HCT116 (cell line): ENCODE results near the gene TBXAS1. TPM values are rescaled to one million over a fixed set of nuclear protein-coding genes. Genes with fewer than 3 reads are reported as not detected.

Source experiments
- ATAC-seq: fragments of 200-7000 bp; cut with Tn5 transposase; 2 replicates; pipeline ENCODE4 v1.9.1; 2020; ENCODE audit warnings: mild to moderate bottlenecking, moderate library complexity
- BruUV-seq: library from RNA; stranded (reverse); fragments of 400-500 nt; replicated peaks from 2 replicates; lab custom pipeline; 2021; lab: Mats Ljungman, UMichigan
- CTCF ChIA-PET: fragments of 300-600 bp; sonication (Branson Sonifier 250); formaldehyde crosslinking; loops from one replicate; lab custom pipeline; 2021; ENCODE audit warnings: antibody characterized with exemption; lab: Charles Lee
- POLR2A ChIA-PET: fragments of 300-600, 350-600 bp; sonication (Branson Sonifier 250); formaldehyde crosslinking; loops from one replicate; lab custom pipeline; 2021; ENCODE audit warnings: antibody characterized with exemption; lab: Charles Lee
- RAD21 ChIA-PET, 2 experiments: fragments of 300-600 bp; sonication (Branson Sonifier 250); formaldehyde crosslinking; loops; one replicate each; lab custom pipeline; 2023; ENCODE audit warnings: low total read pairs in 2 of 2; ENCODE audit not compliant: uncharacterized antibody in 2 of 2, unreplicated experiment in 2 of 2, low non-redundant PET in 1 of 2; lab: Charles Lee
- DNase-seq: peaks from one replicate; pipeline ENCODE4 v3.0.0-alpha.2; 2010; ENCODE audit warnings: low read depth, low spot score
- H2AFZ ChIP-seq: fragments of 200-600 bp; shearing (Covaris generic), sonication (generic); 2 replicates; pipeline ENCODE4 v1.6.1; 2017; ENCODE audit warnings: low read depth, mixed run types, mixed read lengths, antibody characterized with exemption, low read length; ENCODE audit not compliant: poor library complexity, severe bottlenecking
- H3K27ac ChIP-seq: 2 replicates; pipeline ENCODE4 v1.5.1; 2012; ENCODE audit warnings: low read depth, low read length
- H3K27me3 ChIP-seq: fragments of 200-600 bp; sonication (generic); 2 replicates; pipeline ENCODE4 v1.6.1; 2016; ENCODE audit warnings: mixed run types, low read length, mixed read lengths; ENCODE audit not compliant: insufficient read depth
- H3K36me3 ChIP-seq, 2 experiments: fragments of 200-500 bp in 1 of 2; fragments of 200-600 bp in 1 of 2; sonication (Bioruptor generic) in 1 of 2; sonication (generic) in 1 of 2; 2 replicates each; pipeline versions ENCODE4 v1.5.1 to v1.6.1; 2014 to 2016; ENCODE audit warnings: low read length in 2 of 2, inconsistent platforms in 1 of 2, mixed read lengths in 1 of 2, mixed run types in 1 of 2; ENCODE audit not compliant: insufficient read depth in 2 of 2, control insufficient read depth in 1 of 2
- H3K4me1 ChIP-seq, 2 experiments: fragments of 200-600 bp in 1 of 2; sonication (generic) in 1 of 2; 2 replicates each; pipeline versions ENCODE4 v1.5.1 to v1.6.1; 2012 to 2017; ENCODE audit warnings: low read length in 2 of 2, inconsistent platforms in 1 of 2, mild to moderate bottlenecking in 1 of 2, mixed read lengths in 1 of 2, mixed run types in 1 of 2, moderate library complexity in 1 of 2; ENCODE audit not compliant: insufficient read depth in 2 of 2, control insufficient read depth in 1 of 2
- H3K4me2 ChIP-seq: fragments of 200-600 bp; sonication (generic); 2 replicates; pipeline ENCODE4 v1.6.1; 2017; ENCODE audit warnings: mixed run types, low read length, mixed read lengths
- H3K4me3 ChIP-seq, 2 experiments: fragments of 200-600 bp in 1 of 2; sonication (generic) in 1 of 2; replicated peaks in 1 of 2; 2 replicates each; pipeline ENCODE4 v1.5.1; 2011 to 2016; ENCODE audit warnings: low read length in 2 of 2, control low read depth in 1 of 2, low read depth in 1 of 2, mild to moderate bottlenecking in 1 of 2, mixed read lengths in 1 of 2, mixed run types in 1 of 2
- H3K79me2 ChIP-seq: fragments of 200-600 bp; sonication (generic); 2 replicates; pipeline ENCODE4 v1.6.1; 2017; ENCODE audit warnings: mild to moderate bottlenecking, mixed run types, low read length, moderate library complexity, mixed read lengths; ENCODE audit not compliant: insufficient read depth
- H3K9ac ChIP-seq: fragments of 200-600 bp; sonication (generic); 2 replicates; pipeline ENCODE4 v1.6.1; 2016; ENCODE audit warnings: low read length, mixed read lengths
- H3K9me2 ChIP-seq: fragments of 200-600 bp; sonication (generic), shearing (Covaris generic); 2 replicates; pipeline ENCODE4 v1.6.1; 2017; ENCODE audit warnings: mixed run types, mild to moderate bottlenecking, moderate library complexity; ENCODE audit not compliant: insufficient read depth
- H3K9me3 ChIP-seq, 2 experiments: fragments of 200-500 bp in 1 of 2; fragments of 200-600 bp in 1 of 2; sonication (Bioruptor generic) in 1 of 2; sonication (generic) in 1 of 2; 2 replicates each; pipeline ENCODE4 v1.6.1; 2014 to 2017; ENCODE audit warnings: low read length in 2 of 2, mixed read lengths in 2 of 2, inconsistent platforms in 1 of 2, low read depth in 1 of 2, mild to moderate bottlenecking in 1 of 2, mixed run types in 1 of 2, moderate library complexity in 1 of 2; ENCODE audit not compliant: control insufficient read depth in 1 of 2, insufficient read depth in 1 of 2
- H4K20me1 ChIP-seq: fragments of 200-600 bp; sonication (generic), shearing (Covaris generic); 2 replicates; pipeline ENCODE4 v1.6.1; 2017; ENCODE audit warnings: mixed run types, mild to moderate bottlenecking, moderate library complexity; ENCODE audit not compliant: insufficient read depth
- ATF3 ChIP-seq: IDR thresholded peaks from 2 replicates; pipeline ENCODE4 v1.6.1; 2012
- CBX3 ChIP-seq: IDR thresholded peaks from 2 replicates; pipeline ENCODE4 v1.6.1; 2012; ENCODE audit warnings: low read depth
- CEBPB ChIP-seq: IDR thresholded peaks from 2 replicates; pipeline ENCODE4 v1.6.1; 2012; ENCODE audit warnings: low read depth
- EGR1 ChIP-seq: IDR thresholded peaks from 2 replicates; pipeline ENCODE4 v1.6.1; 2012; ENCODE audit warnings: low read depth
- ELF1 ChIP-seq: IDR thresholded peaks from 2 replicates; pipeline ENCODE4 v1.6.1; 2012; ENCODE audit warnings: low read depth, borderline replicate concordance
- EZH2 ChIP-seq: fragments of 200-600 bp; sonication (generic); IDR thresholded peaks from 2 replicates; pipeline ENCODE4 v1.6.1; 2017; ENCODE audit warnings: antibody characterized with exemption, mixed run types
- EZH2phosphoT487 ChIP-seq: fragments of 200-600 bp; IDR thresholded peaks from 2 replicates; pipeline ENCODE4 v1.6.1; 2018; ENCODE audit warnings: antibody characterized with exemption, borderline replicate concordance
- JUND ChIP-seq: IDR thresholded peaks from 2 replicates; pipeline ENCODE4 v1.6.1; 2012
- POLR2A ChIP-seq: IDR thresholded peaks from 2 replicates; pipeline ENCODE4 v1.7.0; 2011; ENCODE audit warnings: borderline replicate concordance; ENCODE audit not compliant: insufficient read depth, insufficient read length; ENCODE audit errors: extremely low read depth
- POLR2AphosphoS5 ChIP-seq: IDR thresholded peaks from 2 replicates; pipeline ENCODE4 v1.6.1; 2011; ENCODE audit warnings: mild to moderate bottlenecking, low read depth, low read length, moderate library complexity
- RAD21 ChIP-seq: IDR thresholded peaks from 2 replicates; pipeline ENCODE4 v1.6.1; 2012; ENCODE audit warnings: low read depth, mild to moderate bottlenecking
- SP1 ChIP-seq: IDR thresholded peaks from 2 replicates; pipeline ENCODE4 v1.6.1; 2012; ENCODE audit warnings: low read depth
- SRF ChIP-seq: IDR thresholded peaks from 2 replicates; pipeline ENCODE4 v1.6.1; 2012; ENCODE audit warnings: low read depth
- TCF7L2 ChIP-seq: IDR thresholded peaks from 2 replicates; pipeline ENCODE4 v1.7.0; 2011; ENCODE audit warnings: borderline replicate concordance, inconsistent platforms; ENCODE audit not compliant: insufficient read depth, insufficient read length; ENCODE audit errors: extremely low read depth
- YY1 ChIP-seq: IDR thresholded peaks from 2 replicates; pipeline ENCODE4 v1.6.1; 2011; ENCODE audit warnings: low read length, low read depth, moderate library complexity, mild to moderate bottlenecking; ENCODE audit not compliant: insufficient replicate concordance; ENCODE audit errors: extremely low read depth
- ZFX ChIP-seq: fragments of 450-650 bp; IDR thresholded peaks from 2 replicates; pipeline ENCODE4 v1.6.1; 2017
- ZNF274 ChIP-seq: fragments of 200-500 bp; sonication (Bioruptor generic); IDR thresholded peaks from 2 replicates; pipeline ENCODE4 v1.6.1; 2014; ENCODE audit warnings: mild to moderate bottlenecking, low read depth, low read length, inconsistent platforms
- intact Hi-C: fragments of 100-400 bp; cut with micrococcal nuclease; formaldehyde crosslinking; loops from 2 replicates; pipeline ENCODE4 v1.10.0; 2022
- total RNA-seq: library from RNA; stranded (reverse); gene quantifications from one replicate; pipeline ENCODE4 v1.2.1, GENCODE V29; 2021; ENCODE audit not compliant: unreplicated experiment
- TF ChIP-seq, protein P1 (sequence below): IDR thresholded peaks from 2 replicates; pipeline ENCODE4 v1.6.1; 2011; ENCODE audit warnings: mild to moderate bottlenecking, low read length, moderate library complexity; ENCODE audit not compliant: insufficient replicate concordance; ENCODE audit errors: extremely low read depth
- TF ChIP-seq, protein P2 (sequence below): IDR thresholded peaks from 2 replicates; pipeline ENCODE4 v1.6.1; 2012
- TF ChIP-seq, protein P3 (sequence below): IDR thresholded peaks from 2 replicates; pipeline ENCODE4 v1.6.1; 2012; ENCODE audit warnings: low read depth

TBXAS1 gene
- total RNA-seq, 1 experiment from 2014 or later: 1.4 TPM

- TF ChIP-seq, protein P1, sequence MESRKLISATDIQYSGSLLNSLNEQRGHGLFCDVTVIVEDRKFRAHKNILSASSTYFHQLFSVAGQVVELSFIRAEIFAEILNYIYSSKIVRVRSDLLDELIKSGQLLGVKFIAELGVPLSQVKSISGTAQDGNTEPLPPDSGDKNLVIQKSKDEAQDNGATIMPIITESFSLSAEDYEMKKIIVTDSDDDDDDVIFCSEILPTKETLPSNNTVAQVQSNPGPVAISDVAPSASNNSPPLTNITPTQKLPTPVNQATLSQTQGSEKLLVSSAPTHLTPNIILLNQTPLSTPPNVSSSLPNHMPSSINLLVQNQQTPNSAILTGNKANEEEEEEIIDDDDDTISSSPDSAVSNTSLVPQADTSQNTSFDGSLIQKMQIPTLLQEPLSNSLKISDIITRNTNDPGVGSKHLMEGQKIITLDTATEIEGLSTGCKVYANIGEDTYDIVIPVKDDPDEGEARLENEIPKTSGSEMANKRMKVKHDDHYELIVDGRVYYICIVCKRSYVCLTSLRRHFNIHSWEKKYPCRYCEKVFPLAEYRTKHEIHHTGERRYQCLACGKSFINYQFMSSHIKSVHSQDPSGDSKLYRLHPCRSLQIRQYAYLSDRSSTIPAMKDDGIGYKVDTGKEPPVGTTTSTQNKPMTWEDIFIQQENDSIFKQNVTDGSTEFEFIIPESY: no peak
- TF ChIP-seq EZH2phosphoT487: no peak
These were observed 87.8 kb downstream of the TBXAS1 start (continued) for GRCh38 chr7:139916717-139917395.

GRCh38 chr7:139917851-139918250 lies 88.8 kb downstream of the TBXAS1 start:
- no peak overlapping the region for H2AFZ ChIP-seq
- POLR2A ChIA-PET: no interaction called here
- BruUV-seq: no TSS peak
- RAD21 ChIA-PET: no interaction called here
- DNase-seq: no peak
- H3K36me3 ChIP-seq: no peaks in the 10 kb centered on the region
- no peaks in the 10 kb centered on the region for H3K79me2 ChIP-seq
- no peak overlapping the region for H3K27ac ChIP-seq
- H3K9me2 ChIP-seq: no peaks in the 10 kb centered on the region
- H3K4me2 ChIP-seq: no peak overlapping the region
- H3K4me3 ChIP-seq: no peak overlapping the region
- peaks cover 19 to 35% of the 10 kb centered on the region in 2 experiments for H3K4me1 ChIP-seq
- H3K9me3 ChIP-seq: no peaks in the 10 kb centered on the region
- no peak overlapping the region for H3K9ac ChIP-seq
- CTCF ChIA-PET: no interaction called here
- TF ChIP-seq CBX3 (no peak), SRF (no peak), SP1 (no peak), ZFX (no peak), RAD21 (no peak), POLR2AphosphoS5 (no peak), EGR1 (no peak), POLR2A (no peak), EZH2phosphoT487 (no peak), JUND (no peak), ZNF274 (no peak), ELF1 (no peak), CEBPB (no peak), ATF3 (no peak), EZH2 (no peak), TCF7L2 (no peak), YY1 (no peak)
- TF ChIP-seq, protein P2, sequence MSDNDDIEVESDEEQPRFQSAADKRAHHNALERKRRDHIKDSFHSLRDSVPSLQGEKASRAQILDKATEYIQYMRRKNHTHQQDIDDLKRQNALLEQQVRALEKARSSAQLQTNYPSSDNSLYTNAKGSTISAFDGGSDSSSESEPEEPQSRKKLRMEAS: no peak
- TF ChIP-seq, protein P3, sequence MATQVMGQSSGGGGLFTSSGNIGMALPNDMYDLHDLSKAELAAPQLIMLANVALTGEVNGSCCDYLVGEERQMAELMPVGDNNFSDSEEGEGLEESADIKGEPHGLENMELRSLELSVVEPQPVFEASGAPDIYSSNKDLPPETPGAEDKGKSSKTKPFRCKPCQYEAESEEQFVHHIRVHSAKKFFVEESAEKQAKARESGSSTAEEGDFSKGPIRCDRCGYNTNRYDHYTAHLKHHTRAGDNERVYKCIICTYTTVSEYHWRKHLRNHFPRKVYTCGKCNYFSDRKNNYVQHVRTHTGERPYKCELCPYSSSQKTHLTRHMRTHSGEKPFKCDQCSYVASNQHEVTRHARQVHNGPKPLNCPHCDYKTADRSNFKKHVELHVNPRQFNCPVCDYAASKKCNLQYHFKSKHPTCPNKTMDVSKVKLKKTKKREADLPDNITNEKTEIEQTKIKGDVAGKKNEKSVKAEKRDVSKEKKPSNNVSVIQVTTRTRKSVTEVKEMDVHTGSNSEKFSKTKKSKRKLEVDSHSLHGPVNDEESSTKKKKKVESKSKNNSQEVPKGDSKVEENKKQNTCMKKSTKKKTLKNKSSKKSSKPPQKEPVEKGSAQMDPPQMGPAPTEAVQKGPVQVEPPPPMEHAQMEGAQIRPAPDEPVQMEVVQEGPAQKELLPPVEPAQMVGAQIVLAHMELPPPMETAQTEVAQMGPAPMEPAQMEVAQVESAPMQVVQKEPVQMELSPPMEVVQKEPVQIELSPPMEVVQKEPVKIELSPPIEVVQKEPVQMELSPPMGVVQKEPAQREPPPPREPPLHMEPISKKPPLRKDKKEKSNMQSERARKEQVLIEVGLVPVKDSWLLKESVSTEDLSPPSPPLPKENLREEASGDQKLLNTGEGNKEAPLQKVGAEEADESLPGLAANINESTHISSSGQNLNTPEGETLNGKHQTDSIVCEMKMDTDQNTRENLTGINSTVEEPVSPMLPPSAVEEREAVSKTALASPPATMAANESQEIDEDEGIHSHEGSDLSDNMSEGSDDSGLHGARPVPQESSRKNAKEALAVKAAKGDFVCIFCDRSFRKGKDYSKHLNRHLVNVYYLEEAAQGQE: no peak
- H3K27me3 ChIP-seq: no peaks in the 10 kb centered on the region
- ATAC-seq: no peak
- intact Hi-C loops: loop anchor here (5.0 kb wide), 1 partner anchor 141 kb away; the partner anchor contains the start of gene HIPK2
- H4K20me1 ChIP-seq: no peaks in the 10 kb centered on the region
